Tibial nerve (tissue), 4 donors: ENCODE results near the gene TENM3. TPM values are rescaled to one million over a fixed set of nuclear protein-coding genes. Genes with fewer than 3 reads are reported as not detected.

Source experiments
- DNase-seq, 2 donors: peaks; one replicate each; pipeline ENCODE4 v3.0.0-alpha.2; 2019; ENCODE audit warnings: low spot score in 2 of 2
- H3K27ac ChIP-seq, 4 donors: fragments of 200-600 bp; sonication (generic) in 3 of 4; one replicate each; pipeline ENCODE4 v1.5.1; 2017 to 2019; ENCODE audit warnings: mild to moderate bottlenecking in 1 of 4
- H3K27me3 ChIP-seq, 2 donors: fragments of 200-600 bp; sonication (generic) in 1 of 2; one replicate each; pipeline versions ENCODE4 v1.5.1 to v1.6.0; 2017 to 2019
- H3K36me3 ChIP-seq, 3 donors: fragments of 200-600 bp; sonication (generic); one replicate each; pipeline ENCODE4 v1.5.1; 2018 to 2019
- H3K4me1 ChIP-seq, 4 donors: fragments of 200-600 bp; sonication (generic) in 3 of 4; one replicate each; pipeline ENCODE4 v1.5.1; 2017 to 2019
- H3K4me3 ChIP-seq, 4 donors: fragments of 200-600 bp; sonication (generic) in 3 of 4; one replicate each; pipeline ENCODE4 v1.5.1; 2017 to 2019; ENCODE audit warnings: mild to moderate bottlenecking in 1 of 4, moderate library complexity in 1 of 4
- H3K9me3 ChIP-seq, 4 donors: fragments of 200-600 bp; sonication (generic) in 3 of 4; one replicate each; pipeline ENCODE4 v1.5.1; 2017 to 2019
- CTCF ChIP-seq, 5 experiments: fragments of 200-600 bp in 3 of 5; fragments of 450-650 bp in 2 of 5; sonication (generic) in 3 of 5; IDR thresholded peaks; one replicate each; pipeline ENCODE4 v1.5.1; 2016 to 2019; ENCODE audit warnings: antibody characterized with exemption in 5 of 5, mild to moderate bottlenecking in 3 of 5, moderate library complexity in 2 of 5
- EP300 ChIP-seq, 2 donors: sonication (generic); formaldehyde crosslinking; IDR thresholded peaks; one replicate each; pipeline ENCODE4 v1.6.1; 2017; ENCODE audit warnings: antibody characterized with exemption in 2 of 2, mild to moderate bottlenecking in 1 of 2
- POLR2A ChIP-seq, 2 donors: fragments of 450-650 bp; IDR thresholded peaks; one replicate each; pipeline ENCODE4 v1.6.1; 2017; ENCODE audit warnings: antibody characterized with exemption in 2 of 2, mild to moderate bottlenecking in 2 of 2, moderate library complexity in 2 of 2
- whole genome bisulfite sequencing, 2 donors: methylation state at CpG; one replicate each; pipeline ENCODE4 v1.1.5; 2018; 5-methylcytosine and 5-hydroxymethylcytosine counted together
- total RNA-seq, 4 donors: library from RNA; depleted of rRNA; stranded (reverse); fragments of >200 nt; gene quantifications; one replicate each; pipeline ENCODE4 v1.1.0, GENCODE V29; 2016

The TENM3 gene
- total RNA-seq, 4 donors from 2014 or later, result 19.0 to 60.5 (median 29.4) TPM

GRCh38 chr4:182530451-182530850 lies 287.2 kb downstream of the TENM3 start:
- no peaks in the 10 kb centered on the region for H3K9me3 ChIP-seq
- no peak for TF ChIP-seq POLR2A (IDR thresholded peaks at IDR 0.05)
- TF ChIP-seq CTCF (IDR thresholded peaks at IDR 0.05), result no peak
- no peak for TF ChIP-seq EP300 (IDR thresholded peaks at IDR 0.05)
- peak overlapping the region in 1 of 4 donors; percentile 42 for H3K27ac ChIP-seq
- WGBS, 2 donors, result 81 to 88% methylated on average over 8 of the region's 8 CpGs
- H3K27me3 ChIP-seq, result no peaks in the 10 kb centered on the region
- H3K36me3 ChIP-seq, result no peaks in the 10 kb centered on the region
- no peak overlapping the region for H3K4me3 ChIP-seq
- DNase-seq, result no peak
- peaks cover 0 to 39% (median 6%) of the 10 kb centered on the region in 4 donors for H3K4me1 ChIP-seq

GRCh38 chr4:182531555-182532162 lies 288.5 kb downstream of the TENM3 start:
- no peaks in the 10 kb centered on the region for H3K9me3 ChIP-seq
- H3K4me3 ChIP-seq, result peak overlapping the region in 1 of 4 donors; percentile 20
- DNase-seq, result no peak
- TF ChIP-seq POLR2A (IDR thresholded peaks at IDR 0.05), result no peak
- no peak for TF ChIP-seq EP300 (IDR thresholded peaks at IDR 0.05)
- no peak for TF ChIP-seq CTCF (IDR thresholded peaks at IDR 0.05)
- H3K27me3 ChIP-seq, result no peaks in the 10 kb centered on the region
- 41 to 46% methylated on average over 8 of the region's 8 CpGs for WGBS, 2 donors
- H3K4me1 ChIP-seq, result peaks cover 0 to 44% (median 6%) of the 10 kb centered on the region in 4 donors
- peak overlapping the region in 3 of 4 donors; percentile 11 to 83 (median 67) for H3K27ac ChIP-seq
- no peaks in the 10 kb centered on the region for H3K36me3 ChIP-seq

- DNase-seq, result no peak
- H3K4me3 ChIP-seq, result no peak overlapping the region
- H3K4me1 ChIP-seq, result peaks cover 0 to 50% (median 6%) of the 10 kb centered on the region in 4 donors
- no peaks in the 10 kb centered on the region for H3K36me3 ChIP-seq
- H3K9me3 ChIP-seq, result no peaks in the 10 kb centered on the region
- no peaks in the 10 kb centered on the region for H3K27me3 ChIP-seq
- 66 to 71% methylated on average over 2 of the region's 2 CpGs for WGBS, 2 donors
- TF ChIP-seq POLR2A (IDR thresholded peaks at IDR 0.05) (no peak), EP300 (IDR thresholded peaks at IDR 0.05) (no peak)
- peak overlapping the region in 1 of 4 donors; percentile 83 for H3K27ac ChIP-seq
Observed at GRCh38 chr4:182532441-182532840, 289.2 kb downstream of the TENM3 start.

GRCh38 chr4:182533964-182534363 lies 290.8 kb downstream of the TENM3 start:
- Histone ChIP-seq H3K27me3 (no peaks in the 10 kb centered on the region), H3K9me3 (no peaks in the 10 kb centered on the region), H3K4me3 (no peak overlapping the region), H3K4me1 (peaks cover 0 to 61% (median 6%) of the 10 kb centered on the region in 4 donors), H3K27ac (peak overlapping the region in 3 of 4 donors; percentile 20 to 83 (median 80)), H3K36me3 (no peaks in the 10 kb centered on the region)
- TF ChIP-seq EP300 (IDR thresholded peaks at IDR 0.05) (peak in 1 of 2 donors; percentile 43), CTCF (IDR thresholded peaks at IDR 0.05) (no peak)
- 16 to 25% methylated on average over 1 of the region's 1 CpG for WGBS, 2 donors
- no peak for DNase-seq

- DNase-seq, result no peak
- TF ChIP-seq CTCF (IDR thresholded peaks at IDR 0.05), result no peak
- no peak for TF ChIP-seq POLR2A (IDR thresholded peaks at IDR 0.05)
Observed at GRCh38 chr4:182536221-182536811, 293.1 kb downstream of the TENM3 start.

More at GRCh38 chr4:182536221-182536811, 293.1 kb downstream of the TENM3 start:
- no peaks in the 10 kb centered on the region for H3K9me3 ChIP-seq
- WGBS, 2 donors, result 46 to 64% methylated on average over 8 of the region's 8 CpGs
- H3K27ac ChIP-seq, result peak overlapping the region in 2 of 4 donors; percentile 16 to 83
- H3K36me3 ChIP-seq, result no peaks in the 10 kb centered on the region
- no peaks in the 10 kb centered on the region for H3K27me3 ChIP-seq
- H3K4me3 ChIP-seq, result no peak overlapping the region
- peaks cover 0 to 50% (median 6%) of the 10 kb centered on the region in 4 donors for H3K4me1 ChIP-seq
